Measurements from ENCODE around the gene GDNF. TPM values are rescaled to one million over a fixed set of nuclear protein-coding genes. Genes with fewer than 3 reads are reported as not detected.

Gene GDNF
- total and polyA plus RNA-seq, 2 donors (not counting 1 experiment from before 2014, with no cell fraction given), result not detected

- DNase-seq (no peak), ATAC-seq (ENCODE audit: low read depth) (no peak)
- CTCF ChIA-PET, result no interaction called here
- no peaks in the 10 kb centered on the region for H3K4me1 Mint-ChIP-seq
- no peak overlapping the region for H3K27ac Mint-ChIP-seq
- H4K20me1 ChIP-seq (ENCODE audit: control insufficient read depth, insufficient read depth, low read length, poor library complexity, severe bottlenecking), result no peaks in the 10 kb centered on the region
- POLR2A ChIA-PET, result no interaction called here
- H2AFZ ChIP-seq (ENCODE audit: insufficient read depth, low read depth, low read length, poor library complexity, severe bottlenecking), result no peak overlapping the region
- no peak overlapping the region for H3K4me2 ChIP-seq (replicated peaks; ENCODE audit: low read depth, low read length, poor library complexity, severe bottlenecking)
- H3K27me3 ChIP-seq (replicated peaks in 1 of 4; ENCODE audit: control extremely low read depth in 1 of 4, control insufficient read depth in 3 of 4, insufficient read depth in 4 of 4, low read length in 3 of 4), result peaks cover 0 to 3% (median 0%) of the 10 kb centered on the region in 4 experiments
- 100% methylated on average over 1 of the region's 2 CpGs for WGBS (ENCODE audit: insufficient coverage)
- no peaks in the 10 kb centered on the region for H3K4me1 ChIP-seq (ENCODE audit: control insufficient read depth in 2 of 2, insufficient read depth in 2 of 2, low read length in 2 of 2)
- intact Hi-C loops (cut with micrococcal nuclease), result no loop called here
- TF ChIP-seq EZH2 (IDR thresholded peaks at IDR 0.05; ENCODE audit: borderline replicate concordance, insufficient read depth, low read depth, low read length, poor library complexity, severe bottlenecking) (no peak), CTCF (IDR thresholded peaks at IDR 0.05) (no peak)
- H3K9me3 Mint-ChIP-seq (ENCODE audit: insufficient read depth), result no peaks in the 10 kb centered on the region
- no peak overlapping the region for H3K27ac ChIP-seq (ENCODE audit: low read length in 2 of 2)
- no peaks in the 10 kb centered on the region for H3K79me2 ChIP-seq (ENCODE audit: control insufficient read depth, insufficient read depth, low read length)
- H3K9me3 ChIP-seq (ENCODE audit: control extremely low read depth in 1 of 3, control insufficient read depth in 2 of 3, insufficient read depth in 1 of 3, low read length in 2 of 3), result no peaks in the 10 kb centered on the region
- no peak overlapping the region for H3K9ac ChIP-seq (ENCODE audit: low read length)
- H3K4me3 Mint-ChIP-seq, result no peak overlapping the region
- H3K4me3 ChIP-seq (ENCODE audit: control extremely low read depth in 1 of 5, extremely low read depth in 1 of 5, insufficient read depth in 1 of 5, low read depth in 2 of 5, low read length in 4 of 5), result no peak overlapping the region
- H3K27me3 Mint-ChIP-seq, result peaks cover 3% of the 10 kb centered on the region
- H3K36me3 ChIP-seq (replicated peaks in 1 of 2; ENCODE audit: control extremely low read depth in 1 of 2, control insufficient read depth in 1 of 2, extremely low read depth in 1 of 2, insufficient read depth in 2 of 2, low read length in 1 of 2), result no peaks in the 10 kb centered on the region
Observed at GRCh38 chr5:37804401-37804800, 35.4 kb downstream of the GDNF start.

GRCh38 chr5:37803487-37803886, 36.4 kb downstream of the GDNF start:
- H3K27me3 ChIP-seq (replicated peaks in 1 of 4; ENCODE audit: control extremely low read depth in 1 of 4, control insufficient read depth in 3 of 4, insufficient read depth in 4 of 4, low read length in 3 of 4), result peaks cover 0 to 3% (median 0%) of the 10 kb centered on the region in 4 experiments
- H3K36me3 ChIP-seq (replicated peaks in 1 of 2; ENCODE audit: control extremely low read depth in 1 of 2, control insufficient read depth in 1 of 2, extremely low read depth in 1 of 2, insufficient read depth in 2 of 2, low read length in 1 of 2), result no peaks in the 10 kb centered on the region
- no peak overlapping the region for H3K4me2 ChIP-seq (replicated peaks; ENCODE audit: low read depth, low read length, poor library complexity, severe bottlenecking)
- no peaks in the 10 kb centered on the region for H3K4me1 Mint-ChIP-seq
- no peak overlapping the region for H3K4me3 Mint-ChIP-seq
- POLR2A ChIA-PET, result no interaction called here
- CTCF ChIA-PET, result no interaction called here
- H3K9me3 Mint-ChIP-seq (ENCODE audit: insufficient read depth), result no peaks in the 10 kb centered on the region
- no peaks in the 10 kb centered on the region for H3K4me1 ChIP-seq (ENCODE audit: control insufficient read depth in 2 of 2, insufficient read depth in 2 of 2, low read length in 2 of 2)
- no peak for ATAC-seq (ENCODE audit: low read depth)
- no peak overlapping the region for H3K27ac Mint-ChIP-seq
- TF ChIP-seq CTCF (IDR thresholded peaks at IDR 0.05) (no peak), EZH2 (IDR thresholded peaks at IDR 0.05; ENCODE audit: borderline replicate concordance, insufficient read depth, low read depth, low read length, poor library complexity, severe bottlenecking) (no peak)
- no CpG with 5 or more reads among the region's 1 CpG for WGBS (ENCODE audit: insufficient coverage)
- H3K4me3 ChIP-seq (ENCODE audit: control extremely low read depth in 1 of 5, extremely low read depth in 1 of 5, insufficient read depth in 1 of 5, low read depth in 2 of 5, low read length in 4 of 5), result no peak overlapping the region
- no peaks in the 10 kb centered on the region for H3K9me3 ChIP-seq (ENCODE audit: control extremely low read depth in 1 of 3, control insufficient read depth in 2 of 3, insufficient read depth in 1 of 3, low read length in 2 of 3)
- H3K9ac ChIP-seq (ENCODE audit: low read length), result no peak overlapping the region
- H4K20me1 ChIP-seq (ENCODE audit: control insufficient read depth, insufficient read depth, low read length, poor library complexity, severe bottlenecking), result no peaks in the 10 kb centered on the region
- no peaks in the 10 kb centered on the region for H3K27me3 Mint-ChIP-seq
- intact Hi-C loops (cut with micrococcal nuclease), result no loop called here
- H3K79me2 ChIP-seq (ENCODE audit: control insufficient read depth, insufficient read depth, low read length), result no peaks in the 10 kb centered on the region
- H3K27ac ChIP-seq (ENCODE audit: low read length in 2 of 2), result no peak overlapping the region
- H2AFZ ChIP-seq (ENCODE audit: insufficient read depth, low read depth, low read length, poor library complexity, severe bottlenecking), result no peak overlapping the region
- DNase-seq, result no peak
